Measurements from ENCODE around the gene MARCKSL1. TPM values are rescaled to one million over a fixed set of nuclear protein-coding genes. Genes with fewer than 3 reads are reported as not detected.

MARCKSL1 gene
- total RNA-seq, 1 experiment from 2014 or later, result 91.5 TPM

DNA sequence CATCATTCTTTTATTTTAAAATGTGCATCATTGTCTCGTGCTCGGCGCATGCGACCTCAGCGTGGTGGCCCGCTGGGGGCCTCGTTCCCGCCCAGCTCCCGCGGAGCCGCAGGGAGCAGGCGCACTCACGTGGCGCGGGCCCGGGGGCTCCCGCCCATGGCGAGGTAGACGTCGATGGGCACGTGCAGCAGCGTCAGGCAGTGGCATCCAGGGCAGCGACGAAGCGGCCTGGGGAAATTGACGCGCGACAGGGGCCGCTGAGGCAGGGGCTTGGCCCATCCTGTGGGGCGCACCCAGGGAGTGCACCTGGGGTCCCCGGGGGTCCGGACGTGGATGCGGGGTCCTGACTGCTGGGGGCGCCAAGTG is 25.3 kb upstream of the MARCKSL1 start:
- no peak for DNase-seq
- Histone ChIP-seq H4K20me1 (ENCODE audit: insufficient read depth) (no peaks in the 10 kb centered on the region), H2AFZ (no peak overlapping the region), H3F3A (ENCODE audit: insufficient read depth, low read depth) (peaks cover 37% of the 10 kb centered on the region; the same call in 1 of the 2 replicates), H3K9me2 (ENCODE audit: insufficient read depth) (no peaks in the 10 kb centered on the region), H3K36me3 (ENCODE audit: low read depth) (no peaks in the 10 kb centered on the region), H3K27ac (no peak overlapping the region), H3K4me2 (no peak overlapping the region; the same call in 1 of the 2 replicates), H3K9me3 (ENCODE audit: insufficient read depth, low read depth) (no peaks in the 10 kb centered on the region), H3K79me2 (ENCODE audit: low read depth) (no peaks in the 10 kb centered on the region), H3K4me3 (no peak overlapping the region; the same call in 1 of the 2 replicates), H3K4me1 (replicated peaks; ENCODE audit: insufficient read depth) (no peaks in the 10 kb centered on the region), H3K27me3 (ENCODE audit: insufficient read depth, low read depth) (no peaks in the 10 kb centered on the region)
- BruUV-seq (replicated peaks), result no TSS peak
- TF ChIP-seq, protein P1, sequence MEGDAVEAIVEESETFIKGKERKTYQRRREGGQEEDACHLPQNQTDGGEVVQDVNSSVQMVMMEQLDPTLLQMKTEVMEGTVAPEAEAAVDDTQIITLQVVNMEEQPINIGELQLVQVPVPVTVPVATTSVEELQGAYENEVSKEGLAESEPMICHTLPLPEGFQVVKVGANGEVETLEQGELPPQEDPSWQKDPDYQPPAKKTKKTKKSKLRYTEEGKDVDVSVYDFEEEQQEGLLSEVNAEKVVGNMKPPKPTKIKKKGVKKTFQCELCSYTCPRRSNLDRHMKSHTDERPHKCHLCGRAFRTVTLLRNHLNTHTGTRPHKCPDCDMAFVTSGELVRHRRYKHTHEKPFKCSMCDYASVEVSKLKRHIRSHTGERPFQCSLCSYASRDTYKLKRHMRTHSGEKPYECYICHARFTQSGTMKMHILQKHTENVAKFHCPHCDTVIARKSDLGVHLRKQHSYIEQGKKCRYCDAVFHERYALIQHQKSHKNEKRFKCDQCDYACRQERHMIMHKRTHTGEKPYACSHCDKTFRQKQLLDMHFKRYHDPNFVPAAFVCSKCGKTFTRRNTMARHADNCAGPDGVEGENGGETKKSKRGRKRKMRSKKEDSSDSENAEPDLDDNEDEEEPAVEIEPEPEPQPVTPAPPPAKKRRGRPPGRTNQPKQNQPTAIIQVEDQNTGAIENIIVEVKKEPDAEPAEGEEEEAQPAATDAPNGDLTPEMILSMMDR (conservative IDR thresholded peaks at IDR 0.05), result no peak
- no peak for TF ChIP-seq EZH2 (IDR thresholded peaks at IDR 0.05; ENCODE audit: low read depth)
- ChIA-PET CTCF (no interaction called here), POLR2A (ENCODE audit: unreplicated experiment) (interaction anchor here (0.6 kb wide), 1 partner anchor 54 kb away, joined by 3 read pairs; no protein-coding TSS in a partner anchor)
- intact Hi-C loops (cut with micrococcal nuclease; ENCODE audit: unreplicated experiment), result no loop called here

DNA sequence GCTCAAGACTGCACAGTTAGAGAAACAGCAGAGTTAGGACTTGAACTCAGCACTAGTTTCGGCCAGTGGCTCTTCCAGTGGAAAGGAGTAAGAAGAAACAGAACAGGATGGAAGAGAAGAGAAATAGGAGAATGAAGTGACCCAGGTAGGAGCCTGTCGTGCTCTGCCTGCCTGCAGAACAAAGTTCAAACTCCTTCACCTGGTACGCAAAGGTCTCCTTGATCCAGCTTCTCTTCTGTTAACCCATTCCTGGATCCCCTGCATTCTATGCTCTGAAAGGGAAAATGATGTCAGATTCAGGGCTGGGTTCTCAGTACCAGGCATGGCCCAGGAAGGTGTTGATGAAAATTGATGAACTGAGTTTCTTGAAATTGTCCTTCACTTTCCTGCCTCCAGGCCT is 22.4 kb upstream of the MARCKSL1 start:
- H4K20me1 ChIP-seq (ENCODE audit: insufficient read depth), result no peaks in the 10 kb centered on the region

DNA sequence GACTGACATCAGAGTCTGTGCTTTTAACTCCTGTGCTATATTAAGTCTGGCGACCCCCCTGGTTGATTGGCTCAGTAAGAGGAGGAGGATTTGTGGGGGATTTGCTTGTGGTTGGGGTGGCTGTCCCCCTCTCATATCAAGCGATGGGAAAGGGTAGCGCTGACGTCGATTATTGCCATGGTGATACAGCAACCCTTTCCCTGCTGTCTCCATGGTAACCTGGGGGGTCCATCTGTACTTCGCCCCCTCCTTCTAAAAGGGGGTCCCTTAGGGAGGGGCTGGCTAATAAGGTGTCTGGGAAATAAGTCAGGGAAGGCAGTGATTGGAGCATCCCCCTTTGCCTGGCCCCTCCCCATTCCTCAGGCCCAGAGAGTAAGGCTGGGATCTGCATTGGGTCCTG is 21.6 kb upstream of the MARCKSL1 start:
- ChIA-PET CTCF (interaction anchor here (0.6 kb wide), 1 partner anchor 59 kb away, joined by 4 read pairs; no protein-coding TSS in a partner anchor), POLR2A (ENCODE audit: unreplicated experiment) (interaction anchor here (0.6 to 0.7 kb wide), 2 partner anchors 26 to 1632 kb away, joined by 3 to 4 read pairs; no protein-coding TSS in a partner anchor)
- H3K79me2 ChIP-seq (ENCODE audit: low read depth), result no peaks in the 10 kb centered on the region
- BruUV-seq (replicated peaks), result no TSS peak
- DNase-seq, result no peak
- H3K9me2 ChIP-seq (ENCODE audit: insufficient read depth), result no peaks in the 10 kb centered on the region
- no peak for TF ChIP-seq EZH2 (IDR thresholded peaks at IDR 0.05; ENCODE audit: low read depth)
- TF ChIP-seq, protein P1 (conservative IDR thresholded peaks at IDR 0.05), result no peak
- no peak overlapping the region for H3K27ac ChIP-seq
- H3K27me3 ChIP-seq (ENCODE audit: insufficient read depth, low read depth), result no peaks in the 10 kb centered on the region
- no peaks in the 10 kb centered on the region for H3K36me3 ChIP-seq (ENCODE audit: low read depth)
- H4K20me1 ChIP-seq (ENCODE audit: insufficient read depth), result no peaks in the 10 kb centered on the region
- no peaks in the 10 kb centered on the region for H3K9me3 ChIP-seq (ENCODE audit: insufficient read depth, low read depth)
- no peak overlapping the region for H3K4me2 ChIP-seq
- H3F3A ChIP-seq (ENCODE audit: insufficient read depth, low read depth), result peaks cover 18% of the 10 kb centered on the region; the same call in 1 of the 2 replicates
- peaks cover 3% of the 10 kb centered on the region; the same call in 1 of the 2 replicates for H3K4me1 ChIP-seq (replicated peaks; ENCODE audit: insufficient read depth)
- H2AFZ ChIP-seq, result no peak overlapping the region
- H3K4me3 ChIP-seq, result no peak overlapping the region
- intact Hi-C loops (cut with micrococcal nuclease; ENCODE audit: unreplicated experiment), result no loop called here

More for the DNA sequence above, 22.4 kb upstream of the MARCKSL1 start:
- Histone ChIP-seq H2AFZ (no peak overlapping the region), H3K9me3 (ENCODE audit: insufficient read depth, low read depth) (no peaks in the 10 kb centered on the region), H3K4me1 (replicated peaks; ENCODE audit: insufficient read depth) (no peaks in the 10 kb centered on the region), H3F3A (ENCODE audit: insufficient read depth, low read depth) (peaks cover 26% of the 10 kb centered on the region; the same call in 1 of the 2 replicates), H3K4me2 (no peak overlapping the region), H3K27ac (no peak overlapping the region), H3K27me3 (ENCODE audit: insufficient read depth, low read depth) (no peaks in the 10 kb centered on the region), H3K9me2 (ENCODE audit: insufficient read depth) (no peaks in the 10 kb centered on the region), H3K36me3 (ENCODE audit: low read depth) (no peaks in the 10 kb centered on the region), H3K4me3 (no peak overlapping the region), H3K79me2 (ENCODE audit: low read depth) (no peaks in the 10 kb centered on the region)
- CTCF ChIA-PET, result no interaction called here
- TF ChIP-seq, protein P1 (conservative IDR thresholded peaks at IDR 0.05), result no peak
- no peak for TF ChIP-seq EZH2 (IDR thresholded peaks at IDR 0.05; ENCODE audit: low read depth)
- no peak for DNase-seq
- no TSS peak for BruUV-seq (replicated peaks)
- intact Hi-C loops (cut with micrococcal nuclease; ENCODE audit: unreplicated experiment), result no loop called here
- POLR2A ChIA-PET (ENCODE audit: unreplicated experiment), result interaction anchor here (0.6 kb wide), 1 partner anchor 27 kb away, joined by 4 read pairs; no protein-coding TSS in a partner anchor

Measured in PC-9 (cell line).